HepG2 (cell line): ENCODE data around the gene DMAC2L. TPM values are rescaled to one million over a fixed set of nuclear protein-coding genes. Genes with fewer than 3 reads are reported as not detected.
A peak's percentile ranks its signal among the peaks of the same experiment; 100 is the strongest.

Experiments used
- CCAR2 ChIP-seq: fragments of 200-400 bp; formaldehyde crosslinking; optimal IDR thresholded peaks from 2 replicates; pipeline ENCODE3; 2018; ENCODE audit warnings: low read depth, mild to moderate bottlenecking, low read length, moderate library complexity
- ELF4 ChIP-seq: sonication (generic); formaldehyde crosslinking; IDR thresholded peaks from 2 replicates; pipeline ENCODE4 v1.5.0; 2020; ENCODE audit warnings: missing genetic modification reagents, mild to moderate bottlenecking, moderate library complexity, borderline replicate concordance
- PCBP1 ChIP-seq: fragments of 200-400 bp; formaldehyde crosslinking; IDR thresholded peaks from 2 replicates; pipeline ENCODE4 v1.6.1; 2017; ENCODE audit warnings: mild to moderate bottlenecking, low read depth, low read length, borderline replicate concordance
- PHF20 ChIP-seq: sonication (generic); formaldehyde crosslinking; IDR thresholded peaks from 2 replicates; pipeline ENCODE4 v1.5.0; 2020; ENCODE audit warnings: mild to moderate bottlenecking, missing genetic modification reagents
- PHF8 ChIP-seq: sonication (generic); formaldehyde crosslinking; IDR thresholded peaks from 2 replicates; pipeline ENCODE4 v1.5.0; 2020; ENCODE audit warnings: missing genetic modification reagents
- SETDB1 ChIP-seq: sonication (generic); formaldehyde crosslinking; IDR thresholded peaks from 2 replicates; pipeline ENCODE4 v1.5.1; 2020; ENCODE audit warnings: missing genetic modification reagents, mild to moderate bottlenecking, borderline replicate concordance
- TCF12 ChIP-seq, 2 experiments: fragments of 450-650 bp in 1 of 2; sonication (generic) in 1 of 2; formaldehyde crosslinking in 1 of 2; IDR thresholded peaks; 2 replicates each; pipeline versions ENCODE4 v1.6.1 to v1.8.0; 2017 to 2022; ENCODE audit warnings: antibody characterized with exemption in 1 of 2, mild to moderate bottlenecking in 1 of 2, missing genetic modification reagents in 1 of 2, moderate library complexity in 1 of 2
- THAP7 ChIP-seq: sonication (generic); formaldehyde crosslinking; IDR thresholded peaks from 2 replicates; pipeline ENCODE4 v1.8.1; 2023; ENCODE audit warnings: mild to moderate bottlenecking, missing genetic modification reagents
- THYN1 ChIP-seq: sonication (generic); formaldehyde crosslinking; IDR thresholded peaks from 2 replicates; pipeline ENCODE4 v1.8.1; 2023; ENCODE audit warnings: low read depth, mild to moderate bottlenecking, moderate library complexity, missing genetic modification reagents, borderline replicate concordance
- ZNF30 ChIP-seq: sonication (generic); formaldehyde crosslinking; IDR thresholded peaks from 2 replicates; pipeline ENCODE4 v1.5.0; 2020; ENCODE audit warnings: mild to moderate bottlenecking, missing genetic modification reagents
- ZNF501 ChIP-seq: sonication (generic); formaldehyde crosslinking; IDR thresholded peaks from 2 replicates; pipeline ENCODE4 v1.5.1; 2020; ENCODE audit warnings: mild to moderate bottlenecking, moderate library complexity, missing genetic modification reagents
- ZNF646 ChIP-seq: sonication (generic); formaldehyde crosslinking; IDR thresholded peaks from 2 replicates; pipeline ENCODE4 v1.9.0; 2021; ENCODE audit warnings: mild to moderate bottlenecking, missing genetic modification reagents
- polyA plus RNA-seq, 8 experiments: library from polyadenylated mRNA; depleted of rRNA in 3 of 8; stranded (reverse) in 7 of 8; unstranded in 1 of 8; fragments of >200 nt; fragmentation: Illumina TruSeq in 4 of 8; extraction: Trizol in 4 of 8; gene quantifications; 2 replicates each; pipeline versions ENCODE4 v1.2.1 to v1.2.3, GENCODE V29; 2011 to 2016; ENCODE audit warnings: low read depth in 4 of 8, missing spikeins in 1 of 8, mixed read lengths in 1 of 8; ENCODE audit not compliant: insufficient read depth in 1 of 8
- total RNA-seq, 5 experiments: library from RNA; depleted of rRNA; stranded (reverse); fragments of >200 nt; fragmentation: Illumina TruSeq; extraction: Trizol; gene quantifications; 2 replicates each; pipeline ENCODE4 v1.2.3, GENCODE V29; 2016; ENCODE audit warnings: low read depth in 1 of 5
- TF ChIP-seq, protein P1 (sequence below): conservative IDR thresholded peaks from 2 replicates; pipeline ENCODE4 v1.6.1; 2018; ENCODE audit warnings: missing genetic modification reagents
- TF ChIP-seq, protein P2 (sequence below), 2 experiments: sonication (generic) in 1 of 2; formaldehyde crosslinking in 1 of 2; IDR thresholded peaks; 2 replicates each; pipeline versions ENCODE4 v1.4.0 to v1.6.1; 2016 to 2020; ENCODE audit warnings: borderline replicate concordance in 1 of 2, low read depth in 1 of 2, mild to moderate bottlenecking in 1 of 2, missing genetic modification reagents in 1 of 2

Gene DMAC2L
- total and polyA plus RNA-seq, 2 of the 13 experiments (the other 11 are each of a cell fraction or from before 2014, with no cell fraction given), result 19.4 to 23.2 TPM

DNA sequence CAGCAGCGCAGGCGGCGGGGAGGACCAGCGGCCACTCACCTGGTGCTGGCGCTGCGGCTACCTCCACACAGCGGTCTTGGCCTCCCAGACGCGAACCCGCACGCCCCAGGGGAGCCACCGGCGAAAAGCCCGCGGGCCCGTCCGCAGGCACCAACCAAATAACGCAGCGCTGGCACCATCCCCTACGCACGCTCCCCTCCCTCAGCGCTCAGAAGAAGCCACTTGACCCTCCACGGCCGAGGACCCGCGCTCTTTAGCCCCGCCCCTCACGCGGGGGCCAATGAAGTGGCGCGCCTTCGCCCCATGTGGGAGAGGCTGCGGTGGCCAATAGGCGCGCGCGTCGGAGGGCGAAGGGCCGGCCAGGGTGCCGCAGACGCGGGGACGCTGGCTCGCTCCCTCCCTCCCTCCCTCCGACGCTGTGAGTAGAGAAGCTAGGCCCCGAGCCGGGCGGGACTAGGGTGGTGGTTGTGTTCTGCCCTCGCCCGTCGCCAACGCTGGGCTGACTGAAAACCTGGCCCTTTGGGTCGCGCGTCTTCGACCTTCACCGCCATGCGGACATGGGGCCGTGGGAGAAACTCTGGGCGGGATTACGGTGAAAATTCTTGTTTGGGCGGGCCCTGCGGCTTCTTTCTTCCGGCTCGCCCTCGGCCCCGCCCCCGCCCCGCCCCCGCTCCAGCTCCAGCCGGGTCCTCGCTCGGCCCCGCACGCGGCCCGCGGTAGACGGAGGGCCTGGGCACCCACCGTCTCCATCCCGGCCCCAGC, at the start of gene DMAC2L, which contains the start of gene L2HGDH (continued):
- TF ChIP-seq ZNF646 (CRISPR knock-in tag) (0 out of 2 replicates have a peak, but pooled peaks have one; percentile 53), ZNF501 (CRISPR knock-in tag) (peak; percentile 65; the same call in 1 of the 2 replicates), PCBP1 (no peak), ELF4 (no peak), PHF20 (CRISPR knock-in tag) (peak; percentile 74), THAP7 (no peak), TCF12 (IDR thresholded peaks at IDR 0.05) (no peak), TCF12 (CRISPR knock-in tag; IDR thresholded peaks at IDR 0.05) (peak; percentile 78; the same call in 1 of the 2 replicates), CCAR2 (no peak), SETDB1 (CRISPR knock-in tag) (no peak), THYN1 (CRISPR knock-in tag) (no peak), PHF8 (CRISPR knock-in tag) (peak; percentile 94), ZNF30 (CRISPR knock-in tag) (peak; percentile 69; the same call in 1 of the 2 replicates)
- TF ChIP-seq, protein P1, sequence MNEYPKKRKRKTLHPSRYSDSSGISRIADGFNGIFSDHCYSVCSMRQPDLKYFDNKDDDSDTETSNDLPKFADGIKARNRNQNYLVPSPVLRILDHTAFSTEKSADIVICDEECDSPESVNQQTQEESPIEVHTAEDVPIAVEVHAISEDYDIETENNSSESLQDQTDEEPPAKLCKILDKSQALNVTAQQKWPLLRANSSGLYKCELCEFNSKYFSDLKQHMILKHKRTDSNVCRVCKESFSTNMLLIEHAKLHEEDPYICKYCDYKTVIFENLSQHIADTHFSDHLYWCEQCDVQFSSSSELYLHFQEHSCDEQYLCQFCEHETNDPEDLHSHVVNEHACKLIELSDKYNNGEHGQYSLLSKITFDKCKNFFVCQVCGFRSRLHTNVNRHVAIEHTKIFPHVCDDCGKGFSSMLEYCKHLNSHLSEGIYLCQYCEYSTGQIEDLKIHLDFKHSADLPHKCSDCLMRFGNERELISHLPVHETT, result 0 out of 2 replicates have a peak, but pooled peaks have one; percentile 69
- TF ChIP-seq, protein P2, sequence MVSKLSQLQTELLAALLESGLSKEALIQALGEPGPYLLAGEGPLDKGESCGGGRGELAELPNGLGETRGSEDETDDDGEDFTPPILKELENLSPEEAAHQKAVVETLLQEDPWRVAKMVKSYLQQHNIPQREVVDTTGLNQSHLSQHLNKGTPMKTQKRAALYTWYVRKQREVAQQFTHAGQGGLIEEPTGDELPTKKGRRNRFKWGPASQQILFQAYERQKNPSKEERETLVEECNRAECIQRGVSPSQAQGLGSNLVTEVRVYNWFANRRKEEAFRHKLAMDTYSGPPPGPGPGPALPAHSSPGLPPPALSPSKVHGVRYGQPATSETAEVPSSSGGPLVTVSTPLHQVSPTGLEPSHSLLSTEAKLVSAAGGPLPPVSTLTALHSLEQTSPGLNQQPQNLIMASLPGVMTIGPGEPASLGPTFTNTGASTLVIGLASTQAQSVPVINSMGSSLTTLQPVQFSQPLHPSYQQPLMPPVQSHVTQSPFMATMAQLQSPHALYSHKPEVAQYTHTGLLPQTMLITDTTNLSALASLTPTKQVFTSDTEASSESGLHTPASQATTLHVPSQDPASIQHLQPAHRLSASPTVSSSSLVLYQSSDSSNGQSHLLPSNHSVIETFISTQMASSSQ (IDR thresholded peaks at IDR 0.05; ENCODE audit: low read depth), result no peak
- TF ChIP-seq, protein P2 (CRISPR knock-in tag; IDR thresholded peaks at IDR 0.05; ENCODE audit: borderline replicate concordance), result peak; percentile 73; the same call in 1 of the 2 replicates
